DMS53 treated with DMSO at 0.1 percent for 48 hours (cell line): ENCODE measurements around the gene PSME4.
"Not testable (repeated sequence)": the region's sequence is repeated elsewhere in the genome, so short reads cannot be mapped to it uniquely, and the experiment has no call there.

Experiments
- DNase-seq: peaks from one replicate; lab custom pipeline; 2025; ENCODE audit not compliant: unreplicated experiment; lab: John Stamatoyannopoulos, UW

Gene PSME4

DNA sequence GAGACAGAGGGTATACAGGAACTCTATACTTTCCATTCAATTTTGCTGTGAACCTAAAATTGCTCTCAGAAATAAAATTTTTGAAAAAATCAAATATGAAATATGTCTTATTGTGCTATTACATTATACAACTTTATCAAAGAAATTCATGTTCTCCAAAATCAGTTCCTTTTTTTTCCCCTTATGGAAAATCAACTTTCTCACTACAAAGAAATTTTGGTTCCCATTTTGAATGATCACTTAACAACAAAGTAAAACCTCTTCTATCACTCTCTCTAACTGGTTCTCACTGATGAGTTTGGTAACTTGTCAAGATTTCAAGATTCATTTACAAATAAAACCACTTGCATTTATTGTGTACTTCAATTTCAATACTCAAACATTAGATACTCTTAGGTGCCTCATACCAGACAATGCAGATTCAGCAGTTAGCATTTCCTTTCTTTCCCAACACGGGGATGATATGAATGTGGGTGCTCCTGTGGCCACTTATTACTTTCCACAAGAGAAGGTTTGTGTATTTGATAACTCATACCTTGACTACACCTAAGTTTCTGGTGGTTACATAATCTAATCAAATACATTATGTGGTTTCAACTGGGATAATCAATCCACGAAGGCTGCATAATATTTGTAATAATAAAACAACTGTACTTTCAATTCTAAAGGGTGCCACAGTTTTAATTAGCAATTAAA lies 6.4 kb downstream of the PSME4 start:
- DNase-seq: no peak

- not testable (repeated sequence) for DNase-seq
Observed at GRCh38 chr2:53961478-53962216, 9.1 kb downstream of the PSME4 start.

DNA sequence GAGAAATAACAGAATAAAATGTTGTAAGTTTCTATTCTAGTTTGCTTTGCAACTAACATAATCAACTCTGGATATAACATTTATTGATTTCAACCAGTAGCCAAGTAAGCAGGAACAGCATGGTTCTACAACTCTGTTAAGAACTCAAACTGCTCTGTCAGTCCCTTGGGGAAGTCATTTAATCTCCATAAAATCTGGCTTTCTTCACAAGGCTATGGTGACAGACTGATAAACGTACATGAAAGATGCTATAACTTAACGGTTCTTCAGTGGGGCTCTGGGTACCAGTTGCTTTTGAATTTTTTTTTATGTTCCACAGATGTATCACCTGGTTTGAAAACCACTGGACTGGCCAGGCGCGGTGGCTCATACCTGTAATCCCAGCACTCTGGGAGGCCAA lies 10.3 kb downstream of the PSME4 start:
- no peak for DNase-seq

DNA sequence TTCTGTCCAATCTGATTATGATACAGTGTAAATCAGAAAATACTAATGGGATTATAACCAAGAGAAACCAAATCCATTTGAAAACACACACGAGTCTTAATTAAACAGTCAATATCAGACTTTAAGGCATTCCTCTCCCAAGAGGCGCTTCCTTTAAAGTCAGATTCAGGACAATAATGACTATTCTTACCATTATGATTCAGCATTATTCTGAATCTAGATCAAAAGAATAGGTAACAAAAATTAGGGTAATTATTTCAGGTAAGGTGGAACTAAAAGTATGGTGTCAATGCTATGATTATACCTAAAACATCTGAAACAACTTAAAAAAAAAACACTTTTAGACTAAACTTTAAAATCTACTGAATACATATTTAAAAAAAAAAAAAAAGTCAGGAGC lies 12.3 kb downstream of the PSME4 start:
- DNase-seq: no peak

GRCh38 chr2:53952519-53952918 lies 18.3 kb downstream of the PSME4 start:
- no peak for DNase-seq

GRCh38 chr2:53949457-53949856 lies 21.3 kb downstream of the PSME4 start:
- DNase-seq: no peak

DNA sequence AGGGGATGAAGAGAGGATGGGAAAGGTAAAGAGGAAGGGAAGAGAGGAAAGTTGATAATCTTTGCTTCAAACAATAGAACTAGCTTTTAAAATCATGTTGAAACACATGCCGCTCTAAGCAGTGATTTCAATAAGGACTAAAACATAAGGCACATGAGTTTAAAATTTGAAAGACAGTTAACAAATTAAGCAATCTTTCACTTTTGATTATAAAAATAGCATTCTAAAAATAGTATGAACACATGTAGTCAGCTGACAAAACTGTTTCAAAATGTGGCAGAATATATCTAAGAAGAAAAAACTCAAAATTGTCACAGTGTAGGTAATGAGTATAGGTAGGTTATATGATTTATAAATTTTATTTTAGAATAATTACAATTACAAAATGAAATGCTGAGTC lies 25.3 kb downstream of the PSME4 start:
- no peak for DNase-seq

DNA sequence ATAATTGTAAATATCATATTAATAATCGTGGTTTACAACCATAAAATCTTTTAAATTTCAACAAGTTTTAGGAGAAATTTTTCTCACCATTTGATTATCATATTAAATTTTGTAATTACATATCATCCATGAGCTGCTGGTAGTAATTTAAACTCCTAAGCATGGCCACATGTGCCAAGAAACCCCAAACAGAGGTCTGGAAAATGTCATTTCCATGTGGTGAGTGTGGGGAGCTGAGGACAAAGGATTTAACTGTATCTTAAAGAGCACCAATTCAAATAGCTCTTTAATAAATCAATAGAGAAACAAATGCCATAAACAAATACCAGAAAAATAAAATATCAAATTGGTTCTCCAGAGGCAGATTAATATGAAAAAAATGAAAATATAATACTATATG lies 26.3 kb downstream of the PSME4 start:
- DNase-seq: no peak

GRCh38 chr2:53942280-53942679 lies 28.5 kb downstream of the PSME4 start:
- no peak for DNase-seq

- DNase-seq: no peak
Observed at GRCh38 chr2:53941749-53942148, 29.0 kb downstream of the PSME4 start.

DNA sequence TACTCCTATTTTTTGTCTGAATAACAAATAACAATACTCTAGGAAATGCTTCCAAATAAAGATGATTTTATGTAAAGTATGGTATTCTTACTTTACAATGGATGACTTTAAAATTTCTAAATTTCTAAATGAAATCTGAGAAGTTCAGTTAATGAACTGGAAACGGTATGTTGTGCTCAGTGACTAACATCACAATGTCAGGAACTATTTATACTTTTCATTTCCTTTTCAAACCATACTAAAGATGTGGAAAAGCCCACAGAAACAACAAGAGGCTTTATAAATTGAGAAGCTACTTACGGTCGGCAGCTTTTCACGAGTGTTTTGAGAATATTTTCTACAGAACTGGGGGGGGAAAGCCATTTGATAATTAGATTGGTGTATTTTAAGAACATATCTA lies 31.1 kb downstream of the PSME4 start:
- no peak for DNase-seq

GRCh38 chr2:53938904-53939303 lies 31.9 kb downstream of the PSME4 start:
- no peak for DNase-seq

GRCh38 chr2:53933329-53933728 lies 37.5 kb downstream of the PSME4 start:
- no peak for DNase-seq

GRCh38 chr2:53926321-53926720 lies 44.5 kb downstream of the PSME4 start:
- DNase-seq: not testable (repeated sequence)

DNA sequence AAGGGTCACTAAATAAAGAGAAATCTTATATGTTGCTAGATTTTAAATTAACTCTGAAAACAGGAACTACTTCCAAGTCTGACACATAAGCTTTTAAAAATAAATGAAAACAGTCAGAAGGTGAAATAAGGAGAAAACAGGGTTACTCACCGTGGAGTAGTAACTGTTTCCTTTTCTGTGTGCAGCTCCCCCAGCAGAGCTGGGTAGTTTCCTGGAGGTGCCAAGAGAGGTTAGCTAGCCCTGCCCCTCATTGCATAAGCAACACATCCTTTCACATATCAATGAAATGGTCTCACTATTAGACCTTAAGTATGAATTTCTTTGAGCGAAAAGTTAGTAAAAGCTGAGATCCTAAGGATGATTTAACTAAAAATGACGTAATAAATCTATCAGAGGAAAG lies 57.1 kb downstream of the PSME4 start:
- DNase-seq: no peak

GRCh38 chr2:53911434-53912189 lies 59.2 kb downstream of the PSME4 start:
- DNase-seq: no peak

GRCh38 chr2:53907582-53907981 lies 63.2 kb downstream of the PSME4 start:
- DNase-seq: no peak

- DNase-seq: no peak
Observed at GRCh38 chr2:53905396-53905795, 65.4 kb downstream of the PSME4 start.

- no peak for DNase-seq
Observed at GRCh38 chr2:53903011-53903410, 67.8 kb downstream of the PSME4 start.

- DNase-seq: no peak
Observed at GRCh38 chr2:53901192-53901591, 69.6 kb downstream of the PSME4 start.

GRCh38 chr2:53896864-53897263 lies 73.9 kb downstream of the PSME4 start:
- no peak for DNase-seq
